Heart right ventricle (tissue), 16 donors: ENCODE measurements around the gene UBE2S. TPM values are rescaled to one million over a fixed set of nuclear protein-coding genes. Genes with fewer than 3 reads are reported as not detected.

Experiments used
- ATAC-seq, 8 donors: fragments of 200-7000 bp; cut with Tn5 transposase; one replicate each; pipeline ENCODE4 v1.9.1; 2020; ENCODE audit warnings: mild to moderate bottlenecking in 8 of 8, moderate library complexity in 8 of 8, moderate number of reproducible peaks in 1 of 8
- DNase-seq, 2 donors: peaks; one replicate each; pipeline ENCODE4 v3.0.0-alpha.2; 2020
- H3K27ac ChIP-seq, 10 donors: fragments of 200-600 bp; sonication (generic) in 2 of 10; one replicate each; pipeline versions ENCODE4 v1.5.0 to v1.8.0; 2020 to 2022; ENCODE audit warnings: mild to moderate bottlenecking in 3 of 10
- H3K27me3 ChIP-seq, 7 donors: fragments of 200-600 bp; one replicate each; pipeline ENCODE4 v1.8.0; 2021 to 2022; ENCODE audit warnings: mild to moderate bottlenecking in 2 of 7
- H3K36me3 ChIP-seq, 9 donors: fragments of 200-600 bp; sonication (generic) in 1 of 9; one replicate each; pipeline versions ENCODE4 v1.5.0 to v1.8.0; 2020 to 2022; ENCODE audit warnings: mild to moderate bottlenecking in 2 of 9
- H3K4me1 ChIP-seq, 9 donors: fragments of 200-600 bp; sonication (generic) in 1 of 9; one replicate each; pipeline versions ENCODE4 v1.5.0 to v1.8.0; 2020 to 2022; ENCODE audit warnings: mild to moderate bottlenecking in 4 of 9
- H3K4me3 ChIP-seq, 10 donors: fragments of 200-600 bp; sonication (generic) in 2 of 10; one replicate each; pipeline versions ENCODE4 v1.5.0 to v1.8.0; 2020 to 2022; ENCODE audit warnings: mild to moderate bottlenecking in 7 of 10, moderate library complexity in 2 of 10
- H3K9me3 ChIP-seq, 11 donors: fragments of 200-600 bp in 10 of 11; sonication (generic) in 2 of 11; one replicate each; pipeline versions ENCODE4 v1.5.0 to v1.8.0; 2013 to 2022; ENCODE audit warnings: mild to moderate bottlenecking in 2 of 11, control low read depth in 1 of 11, moderate library complexity in 1 of 11
- CTCF ChIP-seq, 9 donors: fragments of 200-600 bp; sonication (generic) in 2 of 9; IDR thresholded peaks; one replicate each; pipeline versions ENCODE4 v1.5.0 to v1.8.0; 2021 to 2022; ENCODE audit warnings: antibody characterized with exemption in 9 of 9, mild to moderate bottlenecking in 5 of 9, moderate library complexity in 1 of 9
- WGBS, 2 donors: extraction: QIAGEN DNeasy Blood & Tissue Kit; methylation state at CpG; one replicate each; pipeline ENCODE4 v1.1.7; 2013; ENCODE audit warnings: inconsistent platforms in 1 of 2; 5-methylcytosine and 5-hydroxymethylcytosine counted together
- intact Hi-C, 10 donors: fragments of 100-400 bp; cut with DNase I; formaldehyde crosslinking; loops; one replicate each; pipeline versions ENCODE4 v1.11.1 to v1.14.2; 2022
- polyA plus RNA-seq, 2 donors: library from polyadenylated mRNA; stranded (reverse); fragments of 200-250 nt; gene quantifications; one replicate each; pipeline ENCODE4 v1.2.3, GENCODE V29; 2013
- total RNA-seq, 10 donors: library from RNA; stranded (reverse); fragmentation: NEBNext Ultra II Directional in 3 of 10; extraction: Animal tissue kit (Norgen Biotek cat#: 25700) in 3 of 10; gene quantifications; one replicate each; pipeline versions ENCODE4 v1.2.1 to v1.2.4, GENCODE V29; 2021 to 2023
- donor health status: Arrhythmogenic right ventricular cardiomyopathy.
- donor health status: ischemic (EF 13 %, LVEDD 7.1; RV severe dilation, severe dysfunction).
- donor health status: healthy with polysubstance abuse.
- donor health status: DM: no; HTN: yes; CAD: no.
- donor health status: DM: no; HTN: no; CAD: no.
- donor health status: ischemic (EF 25% LVEDD 6.9; RV normal size, moderate dysfunction).
- donor health status: ischemic (EF 25% LVEDD 5.7; RV mildly dilated, moderate dysfunction).
- donor health status: healthy.
- donor health status: DM: yes; HTN: yes; CAD: no.
- donor health status: Ischemic cardiomyopathy.
- donor health status: ischemic (EF 35%, LVEDD 5.7; RV mildly dilated, moderate dysfunction).
- donor health status: nonischemic (EF 11% LVEDD 7.7; RV severe dilation, severe dysfunction).
- donor health status: DM: yes; HTN: yes; CAD: no.
- donor health status: PGD.
- donor health status: ischemic (EF 29% LVEDD 5.4; RV normal size, mild dysfunction).
- donor health status: nonischemic (EF 23%, LVEDD 6.1; RV moderate dilation, normal function).

The UBE2S gene
- total and polyA plus RNA-seq, 12 donors = 8.0 to 42.1 (median 28.9) TPM

GRCh38 chr19:55453511-55454260, 46.1 kb upstream of the UBE2S start:
- intact Hi-C loops = loop anchor here in 1 of 10 donors (10.0 kb wide), 1 partner anchor 319 kb away; no protein-coding TSS in a partner anchor
- 92 to 93% methylated on average over 12 of the region's 12 CpGs for WGBS, 2 donors
- TF ChIP-seq CTCF (IDR thresholded peaks at IDR 0.05) = no peak

GRCh38 chr19:55452749-55453346, 45.3 kb upstream of the UBE2S start:
- intact Hi-C loops = loop anchor here in 1 of 10 donors (10.0 kb wide), 1 partner anchor 318 kb away; no protein-coding TSS in a partner anchor
- peaks cover 4 to 14% (median 11%) of the 10 kb centered on the region in 9 donors for H3K4me1 ChIP-seq

More at GRCh38 chr19:55453511-55454260, 46.1 kb upstream of the UBE2S start:
- DNase-seq (no peak), ATAC-seq (no peak)
- H3K9me3 ChIP-seq = no peaks in the 10 kb centered on the region
- H3K27me3 ChIP-seq = peaks cover 17 to 37% (median 30%) of the 10 kb centered on the region in 7 donors
- H3K27ac ChIP-seq = no peak overlapping the region
- H3K4me1 ChIP-seq = peaks cover 4 to 14% (median 11%) of the 10 kb centered on the region in 9 donors
- peaks cover 0 to 19% (median 0%) of the 10 kb centered on the region in 9 donors for H3K36me3 ChIP-seq
- no peak overlapping the region for H3K4me3 ChIP-seq

GRCh38 chr19:55451965-55452748, 44.6 kb upstream of the UBE2S start:
- Histone ChIP-seq H3K27ac (no peak overlapping the region), H3K4me3 (peak overlapping the region in 5 of 10 donors; percentile 2 to 31 (median 20)), H3K27me3 (peaks cover 17 to 42% (median 30%) of the 10 kb centered on the region in 7 donors), H3K4me1 (peaks cover 4 to 14% (median 11%) of the 10 kb centered on the region in 9 donors), H3K9me3 (no peaks in the 10 kb centered on the region), H3K36me3 (peaks cover 0 to 19% (median 0%) of the 10 kb centered on the region in 9 donors)
- TF ChIP-seq CTCF (IDR thresholded peaks at IDR 0.05) = no peak
- 2% methylated on average over 55 to 57 of the region's 57 CpGs for WGBS, 2 donors
- intact Hi-C loops = loop anchor here in 1 of 10 donors (10.0 kb wide), 1 partner anchor 317 kb away; no protein-coding TSS in a partner anchor
- no peak for ATAC-seq
- no peak for DNase-seq

More at GRCh38 chr19:55452749-55453346, 45.3 kb upstream of the UBE2S start:
- no peaks in the 10 kb centered on the region for H3K9me3 ChIP-seq
- TF ChIP-seq CTCF (IDR thresholded peaks at IDR 0.05) = peak in 4 of 9 donors; percentile 17 to 34 (median 22)
- H3K36me3 ChIP-seq = peaks cover 0 to 19% (median 0%) of the 10 kb centered on the region in 9 donors
- ATAC-seq (peak; percentile 60 to 88 (median 78)), DNase-seq (peak; percentile 71 to 80)
- peaks cover 17 to 37% (median 30%) of the 10 kb centered on the region in 7 donors for H3K27me3 ChIP-seq
- WGBS, 2 donors = 17 to 19% methylated on average over 32 to 34 of the region's 34 CpGs
- no peak overlapping the region for H3K27ac ChIP-seq
- H3K4me3 ChIP-seq = no peak overlapping the region
